ENCODE results near the gene FOLR3.
"Not testable (repeated sequence)": the region's sequence is repeated elsewhere in the genome, so short reads cannot be mapped to it uniquely, and the experiment has no call there.

FOLR3 gene

DNA sequence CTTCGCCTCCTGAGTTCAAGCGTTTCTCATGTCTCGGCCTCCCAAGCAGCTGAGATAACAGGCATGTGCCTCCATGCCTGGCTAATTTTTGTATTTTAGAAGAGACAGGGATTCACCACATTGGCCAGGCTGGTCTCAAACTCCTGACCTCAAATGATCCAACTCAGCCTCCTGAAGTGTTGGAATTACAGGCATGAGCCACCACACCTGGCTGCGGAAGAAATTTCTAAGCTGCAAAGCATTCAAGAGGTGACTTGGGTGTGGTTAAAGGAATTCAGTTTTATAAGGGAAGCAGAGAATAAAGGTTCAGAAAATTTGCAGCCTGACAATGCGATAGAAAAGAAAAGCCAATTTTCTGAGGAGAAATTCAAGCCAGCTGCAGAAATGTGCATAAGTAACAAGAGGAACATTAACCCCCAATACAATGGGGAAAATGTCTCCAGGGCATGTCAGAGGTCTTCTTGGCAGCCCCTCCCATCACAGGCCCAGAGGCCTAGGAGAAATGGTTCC lies 33.6 kb downstream of the FOLR3 start:
- not testable (repeated sequence) for ATAC-seq

DNA sequence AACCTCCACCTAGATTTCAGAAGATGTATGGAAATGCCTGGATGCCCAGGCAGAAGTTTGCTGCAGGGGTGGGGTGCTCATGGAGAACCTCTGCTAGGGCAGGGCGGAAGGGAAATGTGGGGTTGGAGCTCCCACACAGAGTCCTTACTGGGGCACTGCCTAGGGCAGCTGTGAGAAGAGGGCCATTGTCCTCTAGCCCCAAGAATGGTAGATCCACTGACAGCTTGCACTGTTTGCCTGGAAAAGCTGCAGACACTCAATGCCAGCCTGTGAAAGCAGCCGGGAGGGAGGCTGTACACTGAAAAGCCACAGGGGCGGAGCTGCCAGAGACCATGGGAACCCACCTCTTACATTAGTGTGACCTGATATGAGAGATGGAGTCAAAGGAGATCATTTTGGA lies 34.2 kb downstream of the FOLR3 start:
- not testable (repeated sequence) for ATAC-seq

DNA sequence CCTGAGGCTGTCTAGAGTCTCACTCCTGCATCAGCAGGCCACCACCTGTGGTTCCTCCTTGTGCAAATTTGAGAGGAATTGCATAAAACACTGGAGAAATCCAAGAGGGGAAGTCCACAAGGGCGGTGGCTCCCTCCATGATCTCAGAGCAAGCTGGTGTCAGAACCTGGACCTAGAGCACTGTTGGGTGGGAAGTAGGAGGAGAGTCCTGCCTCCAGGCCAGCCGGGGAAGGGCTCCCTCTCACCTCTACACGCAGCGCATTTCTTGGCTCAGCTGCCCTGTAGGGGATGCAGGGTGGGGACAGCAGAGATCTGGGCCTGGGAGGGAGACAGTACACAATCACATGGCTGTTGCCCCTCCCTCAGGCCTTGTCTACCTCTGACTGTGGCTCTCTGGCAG lies 36.5 kb downstream of the FOLR3 start:
- ATAC-seq = not testable (repeated sequence)

DNA sequence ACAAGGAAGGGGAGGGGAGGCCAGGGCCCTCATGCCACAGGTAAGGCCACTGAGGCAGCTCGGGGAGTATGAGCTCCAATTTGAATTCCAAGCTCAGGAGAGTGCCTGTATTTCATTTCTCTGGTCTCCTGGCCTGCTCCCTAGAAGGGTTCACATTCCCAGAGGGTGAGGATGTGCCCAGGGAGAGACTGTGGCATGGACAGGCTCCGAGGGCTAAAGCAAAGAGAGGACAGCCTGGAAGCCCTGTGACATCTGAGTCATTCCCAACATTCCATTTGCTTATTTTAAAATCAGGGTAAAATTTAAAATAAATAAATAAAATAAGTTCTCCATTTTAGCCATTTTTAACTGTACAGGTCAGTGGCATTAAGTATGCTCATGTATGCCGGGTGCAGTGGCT lies 37.8 kb downstream of the FOLR3 start:
- no peak for ATAC-seq

DNA sequence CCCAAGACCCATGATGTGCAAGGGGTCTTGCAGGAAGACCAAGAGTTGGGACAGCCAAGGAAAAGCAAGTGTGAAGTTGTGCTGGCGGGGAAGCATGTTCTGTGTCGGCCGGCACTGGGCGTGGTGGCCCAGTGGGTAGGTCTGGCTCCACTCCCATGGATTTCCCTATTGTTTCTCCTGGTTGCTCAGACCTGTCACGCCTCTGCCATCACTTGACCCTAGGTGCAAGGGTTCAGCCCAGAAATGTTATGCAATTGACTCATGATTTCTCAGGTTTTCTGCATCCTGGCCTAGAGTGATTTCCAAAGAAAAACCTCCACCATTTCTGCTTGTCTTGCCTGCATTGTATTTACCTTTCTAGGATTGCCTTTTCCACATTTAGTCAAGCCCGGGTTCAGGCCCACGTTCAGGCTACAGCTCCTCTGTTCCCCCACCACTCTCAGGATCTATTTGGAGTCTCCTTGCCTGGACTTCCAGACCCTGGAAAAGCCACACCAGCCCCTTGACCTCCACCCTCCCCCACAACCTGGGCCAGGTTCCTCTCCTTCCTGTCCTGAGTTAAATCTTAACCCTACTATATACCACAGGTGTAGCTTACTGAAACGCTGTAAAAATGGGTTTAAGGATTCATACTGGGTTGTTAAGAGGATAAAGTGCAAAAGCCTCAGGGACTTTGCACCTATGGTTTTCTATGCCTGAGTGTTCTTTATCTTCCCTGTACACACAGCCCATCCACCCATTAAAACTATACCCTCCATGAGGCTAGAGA lies 39.0 kb downstream of the FOLR3 start:
- ATAC-seq = no peak

DNA sequence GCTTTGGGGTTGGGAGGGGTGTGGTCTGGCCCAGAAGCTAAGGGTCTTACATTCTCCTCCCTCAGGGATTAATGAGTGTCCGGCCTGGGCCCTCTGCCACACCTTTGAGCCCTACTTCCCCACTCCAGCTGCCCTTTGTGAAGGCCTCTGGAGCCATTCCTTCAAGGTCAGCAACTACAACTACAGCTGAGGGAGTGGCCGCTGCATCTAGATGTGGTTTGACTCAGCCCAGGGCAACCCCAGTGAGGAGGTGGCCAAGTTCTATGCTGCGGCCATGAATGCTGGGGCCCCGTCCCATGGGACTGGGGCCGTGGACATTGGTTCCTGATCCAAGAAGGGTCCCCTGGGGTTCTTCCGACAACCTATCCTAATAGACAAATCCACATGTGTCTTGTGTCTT lies 42.1 kb downstream of the FOLR3 start:
- ATAC-seq = no peak

DNA sequence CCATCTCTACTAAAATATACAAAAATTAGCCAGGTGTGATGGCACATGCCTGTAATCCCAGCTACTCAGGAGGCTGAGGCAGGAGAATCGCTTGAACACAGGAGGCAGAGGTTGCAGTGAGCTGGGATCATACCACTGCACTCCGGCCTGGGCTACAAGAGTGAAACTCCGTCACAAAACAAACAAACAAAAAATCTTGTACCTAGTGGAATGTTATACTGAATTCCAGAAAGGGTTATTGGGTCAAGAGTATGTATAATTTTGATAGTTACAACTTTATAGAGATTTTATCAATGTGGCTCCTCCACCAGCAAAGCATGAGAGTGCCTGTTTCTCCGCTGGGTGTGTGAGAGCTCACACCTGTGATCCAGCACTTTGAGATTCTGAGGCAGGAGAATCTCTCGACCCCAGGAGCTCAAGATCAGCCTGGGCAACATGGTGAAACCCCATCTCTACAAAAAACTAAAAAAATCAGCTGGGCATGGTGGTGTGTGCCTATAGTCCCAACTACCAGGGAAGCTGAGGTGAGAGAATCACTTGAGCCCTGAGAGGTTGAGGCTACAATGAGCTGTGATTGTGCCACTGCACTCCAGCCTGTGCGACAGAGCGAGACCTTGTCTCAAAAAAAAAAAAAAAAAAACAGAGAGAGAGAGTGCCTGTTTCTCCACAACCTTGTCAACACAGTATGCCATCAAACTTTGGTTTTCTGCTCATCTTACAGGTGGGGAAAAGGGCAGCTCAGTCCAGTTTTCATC lies 43.7 kb downstream of the FOLR3 start:
- ATAC-seq = no peak

DNA sequence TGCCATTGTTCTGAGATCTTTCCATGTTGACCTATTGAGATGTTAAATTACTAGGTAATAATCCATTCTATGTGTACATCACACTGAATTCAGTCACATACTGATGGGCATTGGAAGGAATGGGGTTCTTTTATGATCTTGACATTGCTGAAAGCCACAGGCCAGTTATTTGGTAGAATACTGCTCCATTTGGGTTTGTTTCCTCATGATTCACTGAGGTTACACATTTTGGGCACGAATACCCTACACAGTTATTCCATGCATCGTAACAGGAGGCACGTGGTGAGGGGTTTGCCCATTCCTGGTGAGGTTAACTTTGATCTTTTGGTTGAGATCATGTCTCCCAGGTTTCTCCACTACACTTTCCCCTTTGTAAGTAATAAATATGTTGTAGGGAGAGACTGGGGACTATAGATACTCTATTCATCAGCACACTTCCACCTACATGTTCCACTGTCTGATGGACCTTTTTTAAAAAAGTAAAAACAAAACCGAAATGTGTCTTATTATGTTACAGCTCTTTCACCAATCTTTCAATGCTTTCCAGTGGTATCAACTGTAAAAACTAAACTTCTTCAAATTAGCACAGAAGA lies 44.4 kb downstream of the FOLR3 start:
- no peak for ATAC-seq

DNA sequence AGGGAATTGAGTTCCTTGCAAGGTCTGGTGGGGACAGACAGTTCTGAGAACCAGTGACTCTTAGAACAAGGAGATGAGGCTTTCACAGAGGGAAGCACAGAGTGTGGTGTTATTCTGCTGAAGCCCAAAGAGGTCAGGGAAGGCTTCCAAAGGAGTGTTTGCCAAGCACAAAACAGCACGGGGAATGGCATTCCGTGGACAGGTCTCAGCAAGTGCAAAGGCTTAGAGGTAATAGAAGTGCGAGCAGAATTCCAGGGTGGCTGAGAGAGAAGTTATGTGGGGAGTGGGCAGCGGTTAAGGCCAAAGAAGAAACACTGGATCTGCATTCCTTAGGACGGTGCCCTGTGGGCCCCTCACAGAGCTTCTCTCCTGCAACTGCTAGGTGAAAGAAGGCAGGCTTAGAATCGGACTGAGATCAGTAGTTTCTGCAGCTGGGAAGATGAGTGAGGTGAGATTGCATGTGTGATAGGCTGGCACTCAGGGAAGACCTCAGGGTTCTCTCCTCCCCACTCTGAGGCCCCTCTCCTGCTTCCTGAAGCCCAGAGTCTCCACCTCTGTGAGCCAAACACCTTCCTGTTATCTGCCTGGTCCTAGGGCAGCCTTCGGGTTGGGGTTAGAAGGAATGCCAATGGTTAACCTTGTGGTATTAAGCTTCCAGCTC lies 45.5 kb downstream of the FOLR3 start:
- ATAC-seq = not testable (repeated sequence)

DNA sequence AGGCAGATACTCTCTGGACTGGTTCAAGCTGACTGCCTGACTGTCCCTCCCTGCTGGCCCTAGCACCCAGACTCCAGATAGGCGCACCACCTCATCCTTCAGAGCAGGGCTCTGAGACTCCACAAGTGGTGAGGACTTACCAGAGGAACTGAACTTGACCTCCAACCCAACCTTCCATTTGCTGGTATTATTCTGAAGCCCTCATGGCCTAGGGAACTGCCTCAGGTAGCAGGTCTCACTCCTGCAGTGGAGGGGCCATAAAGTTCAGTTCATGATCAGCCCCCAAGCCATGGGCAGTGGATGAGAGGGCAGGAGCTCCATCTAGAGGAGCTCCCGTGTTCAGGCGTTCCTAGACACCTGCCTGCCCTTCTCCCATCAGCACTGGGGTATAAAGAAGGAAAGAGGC lies 46.0 kb downstream of the FOLR3 start:
- ATAC-seq = not testable (repeated sequence)

DNA sequence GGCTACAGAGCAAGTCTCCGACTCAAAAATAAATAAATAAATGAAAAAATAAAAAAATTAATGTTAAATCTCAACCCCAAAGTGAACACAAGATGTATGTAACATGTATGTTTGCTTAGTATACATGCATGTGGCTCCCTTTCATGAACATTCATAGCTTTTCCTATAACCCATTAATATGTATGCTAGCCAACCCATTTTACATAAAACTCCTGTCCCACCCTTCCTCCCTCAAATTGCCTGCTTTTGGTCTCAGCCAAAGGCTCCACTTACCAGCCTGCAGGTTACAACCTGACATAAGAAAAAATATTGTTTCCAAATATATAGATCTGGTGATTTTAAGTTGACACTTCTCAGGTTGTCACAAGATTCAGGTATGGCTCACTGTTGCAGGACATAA lies 52.7 kb downstream of the FOLR3 start:
- ATAC-seq = no peak
